Ishikawa (cell line): ENCODE data around the gene N4BP2L1.

Source experiments
- CEBPB ChIP-seq: IDR thresholded peaks from 2 replicates; pipeline ENCODE4 v1.6.1; 2012
- CREB1 ChIP-seq: IDR thresholded peaks from 2 replicates; pipeline ENCODE4 v1.6.1; 2012; ENCODE audit warnings: low read depth
- EGR1 ChIP-seq: IDR thresholded peaks from 2 replicates; pipeline ENCODE4 v1.6.1; 2012
- EP300 ChIP-seq: IDR thresholded peaks from 2 replicates; pipeline ENCODE4 v1.6.1; 2012; ENCODE audit warnings: borderline replicate concordance
- FOXM1 ChIP-seq: IDR thresholded peaks from 2 replicates; pipeline ENCODE4 v1.6.1; 2012; ENCODE audit warnings: low read depth, borderline replicate concordance
- MAX ChIP-seq: IDR thresholded peaks from 2 replicates; pipeline ENCODE4 v1.6.1; 2012
- NFIC ChIP-seq: IDR thresholded peaks from 2 replicates; pipeline ENCODE4 v1.6.1; 2012
- RAD21 ChIP-seq: IDR thresholded peaks from 2 replicates; pipeline ENCODE4 v1.6.1; 2012; ENCODE audit warnings: low read depth
- TAF1 ChIP-seq: IDR thresholded peaks from 2 replicates; pipeline ENCODE4 v1.6.1; 2012; ENCODE audit warnings: low read depth, mild to moderate bottlenecking
- TCF12 ChIP-seq: IDR thresholded peaks from 2 replicates; pipeline ENCODE4 v1.6.1; 2012; ENCODE audit warnings: low read depth
- TEAD4 ChIP-seq: IDR thresholded peaks from 2 replicates; pipeline ENCODE4 v1.6.1; 2012
- YY1 ChIP-seq: IDR thresholded peaks from 2 replicates; pipeline ENCODE4 v1.6.1; 2012; ENCODE audit warnings: low read depth
- ZBTB7A ChIP-seq: IDR thresholded peaks from 2 replicates; pipeline ENCODE4 v1.6.1; 2012; ENCODE audit warnings: low read depth
- TF ChIP-seq, protein P1 (sequence below): IDR thresholded peaks from 2 replicates; pipeline ENCODE4 v1.6.1; 2012; ENCODE audit warnings: low read depth, mild to moderate bottlenecking
- TF ChIP-seq, protein P2 (sequence below): IDR thresholded peaks from 2 replicates; pipeline ENCODE4 v1.6.1; 2012

The N4BP2L1 gene

GRCh38 chr13:32445461-32445860 lies 17.5 kb upstream of the N4BP2L1 start:
- TF ChIP-seq YY1 (no peak), TEAD4 (no peak), RAD21 (no peak), CEBPB (no peak), TAF1 (no peak), ZBTB7A (no peak), EP300 (no peak), FOXM1 (no peak), EGR1 (no peak), MAX (no peak), NFIC (no peak), CREB1 (no peak), TCF12 (no peak)
- TF ChIP-seq, protein P1, sequence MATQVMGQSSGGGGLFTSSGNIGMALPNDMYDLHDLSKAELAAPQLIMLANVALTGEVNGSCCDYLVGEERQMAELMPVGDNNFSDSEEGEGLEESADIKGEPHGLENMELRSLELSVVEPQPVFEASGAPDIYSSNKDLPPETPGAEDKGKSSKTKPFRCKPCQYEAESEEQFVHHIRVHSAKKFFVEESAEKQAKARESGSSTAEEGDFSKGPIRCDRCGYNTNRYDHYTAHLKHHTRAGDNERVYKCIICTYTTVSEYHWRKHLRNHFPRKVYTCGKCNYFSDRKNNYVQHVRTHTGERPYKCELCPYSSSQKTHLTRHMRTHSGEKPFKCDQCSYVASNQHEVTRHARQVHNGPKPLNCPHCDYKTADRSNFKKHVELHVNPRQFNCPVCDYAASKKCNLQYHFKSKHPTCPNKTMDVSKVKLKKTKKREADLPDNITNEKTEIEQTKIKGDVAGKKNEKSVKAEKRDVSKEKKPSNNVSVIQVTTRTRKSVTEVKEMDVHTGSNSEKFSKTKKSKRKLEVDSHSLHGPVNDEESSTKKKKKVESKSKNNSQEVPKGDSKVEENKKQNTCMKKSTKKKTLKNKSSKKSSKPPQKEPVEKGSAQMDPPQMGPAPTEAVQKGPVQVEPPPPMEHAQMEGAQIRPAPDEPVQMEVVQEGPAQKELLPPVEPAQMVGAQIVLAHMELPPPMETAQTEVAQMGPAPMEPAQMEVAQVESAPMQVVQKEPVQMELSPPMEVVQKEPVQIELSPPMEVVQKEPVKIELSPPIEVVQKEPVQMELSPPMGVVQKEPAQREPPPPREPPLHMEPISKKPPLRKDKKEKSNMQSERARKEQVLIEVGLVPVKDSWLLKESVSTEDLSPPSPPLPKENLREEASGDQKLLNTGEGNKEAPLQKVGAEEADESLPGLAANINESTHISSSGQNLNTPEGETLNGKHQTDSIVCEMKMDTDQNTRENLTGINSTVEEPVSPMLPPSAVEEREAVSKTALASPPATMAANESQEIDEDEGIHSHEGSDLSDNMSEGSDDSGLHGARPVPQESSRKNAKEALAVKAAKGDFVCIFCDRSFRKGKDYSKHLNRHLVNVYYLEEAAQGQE, result no peak
- TF ChIP-seq, protein P2, sequence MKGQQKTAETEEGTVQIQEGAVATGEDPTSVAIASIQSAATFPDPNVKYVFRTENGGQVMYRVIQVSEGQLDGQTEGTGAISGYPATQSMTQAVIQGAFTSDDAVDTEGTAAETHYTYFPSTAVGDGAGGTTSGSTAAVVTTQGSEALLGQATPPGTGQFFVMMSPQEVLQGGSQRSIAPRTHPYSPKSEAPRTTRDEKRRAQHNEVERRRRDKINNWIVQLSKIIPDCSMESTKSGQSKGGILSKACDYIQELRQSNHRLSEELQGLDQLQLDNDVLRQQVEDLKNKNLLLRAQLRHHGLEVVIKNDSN, result no peak

DNA sequence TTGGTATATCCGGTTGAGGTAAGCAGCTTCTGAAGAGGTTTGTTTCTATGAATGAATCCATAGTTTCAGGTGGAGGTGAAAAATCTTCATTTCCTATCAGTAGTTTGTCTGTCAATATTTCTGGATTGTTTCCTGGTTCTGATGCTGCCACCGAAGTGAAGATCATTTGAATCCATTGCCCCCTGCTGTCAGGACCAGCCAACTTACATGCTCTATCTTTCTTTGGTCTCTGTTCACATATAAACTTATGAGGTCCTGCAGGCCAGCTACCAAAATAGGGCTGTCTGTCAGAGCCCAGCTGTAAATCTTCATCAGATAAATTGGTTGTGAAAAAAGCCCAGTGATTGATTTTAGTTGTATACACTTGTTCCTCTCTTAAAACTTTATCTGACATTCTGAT lies 15.2 kb upstream of the N4BP2L1 start:
- no peak for TF ChIP-seq TEAD4
- TF ChIP-seq, protein P1, result no peak

DNA sequence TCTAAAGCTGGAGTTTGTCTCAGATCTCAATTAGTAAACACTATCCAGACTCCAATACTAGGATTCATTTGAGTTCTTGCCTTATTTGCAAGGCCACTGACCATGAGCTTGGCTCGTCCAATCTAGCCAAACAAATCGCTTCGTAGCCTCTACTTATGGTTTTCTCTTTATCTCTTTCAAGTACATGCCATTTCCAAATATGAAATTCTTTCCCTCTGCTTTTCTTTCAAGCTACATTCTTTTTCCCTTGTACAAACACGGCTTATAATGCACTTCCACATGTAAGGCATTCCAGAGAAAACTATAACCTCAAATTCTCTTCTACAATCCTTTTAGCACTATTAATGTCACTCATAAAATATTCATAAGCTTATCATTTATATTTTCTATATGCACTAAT lies 10.9 kb upstream of the N4BP2L1 start:
- TF ChIP-seq TCF12 (no peak), CEBPB (no peak), EP300 (no peak), FOXM1 (no peak)
- TF ChIP-seq, protein P2, result no peak

- TF ChIP-seq EGR1, result no peak
- TF ChIP-seq TCF12, result no peak
- TF ChIP-seq, protein P2, result no peak
- TF ChIP-seq, protein P1, result no peak
- no peak for TF ChIP-seq RAD21
- no peak for TF ChIP-seq MAX
- no peak for TF ChIP-seq NFIC
- no peak for TF ChIP-seq FOXM1
- TF ChIP-seq YY1, result no peak
These were observed 4.9 kb upstream of the N4BP2L1 start for GRCh38 chr13:32432856-32433255.

- TF ChIP-seq RAD21, result no peak
- no peak for TF ChIP-seq EP300
- TF ChIP-seq, protein P2, result no peak
- TF ChIP-seq CEBPB, result no peak
- no peak for TF ChIP-seq YY1
- TF ChIP-seq NFIC, result no peak
- no peak for TF ChIP-seq TCF12
- TF ChIP-seq CREB1, result no peak
- TF ChIP-seq TEAD4, result no peak
- no peak for TF ChIP-seq MAX
- TF ChIP-seq EGR1, result no peak
- TF ChIP-seq, protein P1, result no peak
- TF ChIP-seq TAF1, result no peak
- no peak for TF ChIP-seq ZBTB7A
These were observed 3.4 kb upstream of the N4BP2L1 start for GRCh38 chr13:32431361-32431760.
